Stimulated activated naive B cell treated with anti-CD40 and anti-IgM and Interleukin-4, amounts not matched to agents 10 μg/mL and 1 μg/mL and 100 μg/mL, for 72 hours (primary cell): ENCODE results near the gene KCNC1.

Experiments used
- ATAC-seq, 2 donors: fragments of 150-1000 bp; cut with Tn5 transposase; replicated peaks; 2 replicates each; pipeline ENCODE4 v1.10.0; 2021; ENCODE audit warnings: moderate library complexity in 1 of 2
- DNase-seq: peaks from one replicate; pipeline ENCODE4 v3.0.0; 2021
- H3K27ac Mint-ChIP-seq: one replicate; pipeline ENCODE4 v1.8.0; 2022; ENCODE audit warnings: mild to moderate bottlenecking, mixed read lengths
- H3K27me3 Mint-ChIP-seq, 2 donors: one replicate each; pipeline ENCODE4 v1.8.0; 2022; ENCODE audit warnings: mixed read lengths in 2 of 2
- H3K36me3 Mint-ChIP-seq, 2 donors: one replicate each; pipeline ENCODE4 v1.8.0; 2022; ENCODE audit warnings: mixed read lengths in 2 of 2, mild to moderate bottlenecking in 1 of 2
- H3K4me1 Mint-ChIP-seq, 2 donors: one replicate each; pipeline ENCODE4 v1.8.0; 2022; ENCODE audit warnings: mixed read lengths in 2 of 2, mild to moderate bottlenecking in 1 of 2
- H3K4me3 Mint-ChIP-seq, 2 donors: one replicate each; pipeline ENCODE4 v1.8.0; 2022; ENCODE audit warnings: mild to moderate bottlenecking in 2 of 2, mixed read lengths in 2 of 2, moderate library complexity in 1 of 2
- H3K9me3 Mint-ChIP-seq, 2 donors: one replicate each; pipeline ENCODE4 v1.8.0; 2022; ENCODE audit warnings: mixed read lengths in 2 of 2, mild to moderate bottlenecking in 1 of 2

KCNC1 gene

GRCh38 chr11:17828311-17828751 lies 93.8 kb downstream of the KCNC1 start:
- no peak overlapping the region for H3K27ac Mint-ChIP-seq
- H3K4me1 Mint-ChIP-seq, result no peaks in the 10 kb centered on the region
- H3K36me3 Mint-ChIP-seq, result peaks cover 14 to 17% of the 10 kb centered on the region in 2 donors
- H3K4me3 Mint-ChIP-seq, result no peak overlapping the region
- ATAC-seq, result no peak
- H3K27me3 Mint-ChIP-seq, result no peaks in the 10 kb centered on the region
- H3K9me3 Mint-ChIP-seq, result no peaks in the 10 kb centered on the region
- no peak for DNase-seq

DNA sequence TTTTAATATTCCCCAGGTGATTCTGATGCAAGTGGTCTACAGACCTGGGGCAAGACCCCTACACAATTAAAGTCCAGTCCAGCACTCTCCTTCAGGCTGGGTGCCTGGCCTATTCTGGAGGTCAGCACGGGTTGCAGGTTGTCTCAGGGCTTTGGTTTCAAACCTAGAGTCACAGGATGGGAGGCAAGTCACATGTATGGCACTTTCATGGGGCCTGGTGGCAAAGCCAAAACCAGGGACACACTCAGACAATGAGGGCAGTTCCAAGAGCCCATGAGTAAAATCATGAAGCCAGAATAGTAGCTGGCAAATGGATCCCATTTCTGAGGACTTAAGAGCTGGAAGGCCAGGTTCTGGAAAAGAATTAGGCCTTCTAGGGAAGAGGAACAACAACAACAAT lies 96.6 kb downstream of the KCNC1 start:
- Mint-ChIP-seq H3K9me3 (no peaks in the 10 kb centered on the region), H3K27ac (no peak overlapping the region), H3K27me3 (no peaks in the 10 kb centered on the region), H3K36me3 (peaks cover 7 to 14% of the 10 kb centered on the region in 2 donors), H3K4me1 (no peaks in the 10 kb centered on the region), H3K4me3 (no peak overlapping the region)
- DNase-seq (no peak), ATAC-seq (no peak)

DNA sequence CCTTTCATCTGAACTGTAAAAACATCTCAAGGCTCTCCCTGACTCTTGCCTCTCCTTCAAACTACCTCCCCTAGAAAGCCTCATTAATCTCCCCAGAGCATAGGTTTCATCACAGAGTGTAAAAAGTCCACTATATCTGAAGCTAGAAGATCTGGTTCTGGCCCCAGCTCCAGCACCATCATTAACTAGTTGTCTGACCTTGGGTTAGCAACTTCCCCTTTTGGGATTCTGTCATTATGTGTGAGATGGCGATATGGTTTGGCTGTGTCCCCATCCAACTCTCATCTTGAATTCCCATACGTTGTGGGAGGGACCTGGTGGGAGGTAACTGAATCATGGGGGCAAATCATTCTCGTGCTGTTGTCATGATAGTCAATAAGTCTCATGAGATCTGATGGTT lies 97.3 kb downstream of the KCNC1 start:
- Mint-ChIP-seq H3K4me1 (no peaks in the 10 kb centered on the region), H3K9me3 (no peaks in the 10 kb centered on the region), H3K27ac (no peak overlapping the region), H3K36me3 (peaks cover 7 to 14% of the 10 kb centered on the region in 2 donors), H3K27me3 (no peaks in the 10 kb centered on the region), H3K4me3 (no peak overlapping the region)
- ATAC-seq, result no peak
- DNase-seq, result no peak
